HG03442 (cell line): ENCODE measurements around the gene NAA20.
"Not testable (repeated sequence)": the region's sequence is repeated elsewhere in the genome, so short reads cannot be mapped to it uniquely, and the experiment has no call there.

Source experiments
- ATAC-seq: cut with Tn5 transposase; IDR thresholded peaks from one replicate; pipeline ENCODE4 v1.9.1; 2021; ENCODE audit warnings: mild to moderate bottlenecking, moderate library complexity; ENCODE audit not compliant: unreplicated experiment

NAA20 gene

GRCh38 chr20:19991308-19991707, 25.9 kb upstream of the NAA20 start:
- ATAC-seq, result no peak

GRCh38 chr20:19991854-19992253, 25.3 kb upstream of the NAA20 start:
- no peak for ATAC-seq

GRCh38 chr20:19992996-19993908, 23.9 kb upstream of the NAA20 start:
- no peak for ATAC-seq

- ATAC-seq, result no peak
Measured at GRCh38 chr20:19993958-19994669, 23.0 kb upstream of the NAA20 start.

- no peak for ATAC-seq
Measured at GRCh38 chr20:19995220-19995863, 21.8 kb upstream of the NAA20 start.

- no peak for ATAC-seq
Measured at GRCh38 chr20:19996222-19996621, 20.9 kb upstream of the NAA20 start.

- no peak for ATAC-seq
Measured at GRCh38 chr20:19996917-19997316, 20.2 kb upstream of the NAA20 start.

GRCh38 chr20:19998990-19999705, 18.0 kb upstream of the NAA20 start:
- no peak for ATAC-seq

GRCh38 chr20:20000211-20000968, 16.8 kb upstream of the NAA20 start:
- ATAC-seq, result no peak

GRCh38 chr20:20002101-20002998, 14.8 kb upstream of the NAA20 start:
- ATAC-seq, result no peak

- no peak for ATAC-seq
Measured at GRCh38 chr20:20003031-20003954, 13.9 kb upstream of the NAA20 start.

- not testable (repeated sequence) for ATAC-seq
Measured at GRCh38 chr20:20003955-20004322, 13.2 kb upstream of the NAA20 start.

- no peak for ATAC-seq
Measured at GRCh38 chr20:20005342-20005741, 11.8 kb upstream of the NAA20 start.

GRCh38 chr20:20009784-20010253, 7.3 kb upstream of the NAA20 start:
- ATAC-seq, result no peak

GRCh38 chr20:20010639-20011500, 6.3 kb upstream of the NAA20 start:
- ATAC-seq, result no peak

GRCh38 chr20:20012541-20012940, 4.6 kb upstream of the NAA20 start:
- ATAC-seq, result no peak

- ATAC-seq, result no peak
Measured at GRCh38 chr20:20014659-20015058, 2.5 kb upstream of the NAA20 start.
